ENCODE measurements around the gene IFI16.
"Not testable (repeated sequence)": the region's sequence is repeated elsewhere in the genome, so short reads cannot be mapped to it uniquely, and the experiment has no call there.

The IFI16 gene

GRCh38 chr1:159103021-159103420, 93.3 kb downstream of the IFI16 start:
- not testable (repeated sequence) for DNase-seq

Data from NCI-H526 (cell line).